Measurements from ENCODE around the gene ZFP1. TPM values are rescaled to one million over a fixed set of nuclear protein-coding genes. Genes with fewer than 3 reads are reported as not detected.
"Not testable (repeated sequence)": the region's sequence is repeated elsewhere in the genome, so short reads cannot be mapped to it uniquely, and the experiment has no call there.

ZFP1 gene
- total RNA-seq, 1 donor from 2014 or later, result 16.5 TPM

DNA sequence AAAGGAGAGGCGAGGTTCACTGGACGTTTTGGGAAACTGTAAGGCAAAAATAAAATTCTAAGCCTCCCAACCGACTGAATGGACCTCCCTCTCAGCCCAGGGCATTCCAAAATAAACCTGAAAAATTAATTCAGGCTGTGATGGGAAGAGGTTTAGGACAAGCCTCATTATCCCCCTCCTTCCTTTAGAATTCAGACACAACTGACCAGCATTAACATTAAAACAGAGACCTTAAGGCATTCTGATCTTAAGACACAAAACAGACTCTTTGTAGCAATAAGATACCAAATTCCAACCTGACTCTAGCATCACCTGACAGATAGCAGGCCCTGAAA, 31.4 kb upstream of the ZFP1 start:
- peaks cover 3% of the 10 kb centered on the region for H3K9me3 Mint-ChIP-seq
- intact Hi-C loops (cut with micrococcal nuclease), result no loop called here
- no peak for DNase-seq
- no peaks in the 10 kb centered on the region for H3K27me3 Mint-ChIP-seq
- H3K27ac Mint-ChIP-seq, result no peak overlapping the region
- no peak overlapping the region for H3K4me3 Mint-ChIP-seq
- H3K36me3 Mint-ChIP-seq (ENCODE audit: low read depth), result no peaks in the 10 kb centered on the region
- H3K4me1 Mint-ChIP-seq, result peaks cover 2% of the 10 kb centered on the region

DNA sequence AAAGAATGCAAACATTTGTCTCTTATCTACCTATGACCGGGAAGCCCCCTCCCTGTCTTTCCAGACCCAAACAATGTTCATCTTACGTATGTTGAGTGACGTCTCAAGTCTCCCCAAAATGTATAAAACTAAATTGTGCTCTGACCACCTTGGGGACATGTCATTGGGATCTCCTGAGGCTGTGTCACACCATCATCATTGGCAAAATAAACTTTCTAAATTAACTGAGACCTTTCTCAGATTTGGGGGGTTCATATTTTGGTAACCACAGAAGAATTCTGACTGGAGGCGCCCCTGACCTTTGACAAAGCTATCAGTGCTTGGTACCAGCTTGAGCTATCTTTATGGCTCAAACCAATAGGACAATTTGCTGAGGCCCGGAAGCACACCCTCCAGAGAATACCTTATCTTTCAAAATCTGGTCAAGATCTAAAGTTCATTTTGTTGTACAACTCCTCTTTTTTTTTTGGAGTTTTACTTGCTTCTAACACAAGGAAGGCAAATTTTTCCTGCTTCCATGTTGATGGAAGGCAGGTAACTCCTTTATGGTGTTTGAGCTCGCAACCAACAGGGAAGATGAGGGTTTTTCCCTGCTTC, 29.3 kb upstream of the ZFP1 start:
- Mint-ChIP-seq H3K27ac (no peak overlapping the region), H3K9me3 (peaks cover 7% of the 10 kb centered on the region)
- no peak for DNase-seq

DNA sequence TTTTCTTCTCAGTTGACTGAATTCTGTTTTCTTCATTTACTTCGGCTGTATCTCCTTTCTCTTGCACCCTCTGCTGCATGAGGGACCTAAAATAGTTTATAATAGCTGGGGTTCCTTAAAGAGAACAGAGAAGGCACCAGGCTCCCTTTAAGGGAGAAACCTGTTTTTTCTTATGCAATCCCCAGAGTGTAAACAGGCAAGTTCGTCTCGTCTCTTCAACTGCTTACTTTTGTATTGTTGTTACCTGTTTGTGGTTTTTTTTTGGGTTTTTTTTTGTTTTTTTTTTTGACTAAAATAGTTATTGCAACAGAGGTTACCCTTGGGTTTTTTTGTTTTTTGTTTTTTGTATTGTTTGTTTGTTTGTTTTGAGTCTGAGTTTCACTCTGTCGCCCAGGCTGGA, 28.1 kb upstream of the ZFP1 start:
- Mint-ChIP-seq H3K27ac (no peak overlapping the region), H3K4me1 (no peaks in the 10 kb centered on the region), H3K27me3 (no peaks in the 10 kb centered on the region), H3K4me3 (no peak overlapping the region), H3K9me3 (peaks cover 7% of the 10 kb centered on the region), H3K36me3 (ENCODE audit: low read depth) (peaks cover 1% of the 10 kb centered on the region)
- intact Hi-C loops (cut with micrococcal nuclease), result no loop called here
- DNase-seq, result no peak

More for the DNA sequence above, 29.3 kb upstream of the ZFP1 start:
- Mint-ChIP-seq H3K4me3 (no peak overlapping the region), H3K4me1 (no peaks in the 10 kb centered on the region), H3K36me3 (ENCODE audit: low read depth) (peaks cover 1% of the 10 kb centered on the region), H3K27me3 (no peaks in the 10 kb centered on the region)
- intact Hi-C loops (cut with micrococcal nuclease), result no loop called here

- intact Hi-C loops (cut with micrococcal nuclease), result no loop called here
- no peaks in the 10 kb centered on the region for H3K27me3 Mint-ChIP-seq
- no peak overlapping the region for H3K27ac Mint-ChIP-seq
- no peak for DNase-seq
- no peak overlapping the region for H3K4me3 Mint-ChIP-seq
- H3K9me3 Mint-ChIP-seq, result peaks cover 7% of the 10 kb centered on the region
- H3K4me1 Mint-ChIP-seq, result no peaks in the 10 kb centered on the region
- H3K36me3 Mint-ChIP-seq (ENCODE audit: low read depth), result peaks cover 1% of the 10 kb centered on the region
Observed at GRCh38 chr16:75121949-75122568, 26.3 kb upstream of the ZFP1 start.

DNA sequence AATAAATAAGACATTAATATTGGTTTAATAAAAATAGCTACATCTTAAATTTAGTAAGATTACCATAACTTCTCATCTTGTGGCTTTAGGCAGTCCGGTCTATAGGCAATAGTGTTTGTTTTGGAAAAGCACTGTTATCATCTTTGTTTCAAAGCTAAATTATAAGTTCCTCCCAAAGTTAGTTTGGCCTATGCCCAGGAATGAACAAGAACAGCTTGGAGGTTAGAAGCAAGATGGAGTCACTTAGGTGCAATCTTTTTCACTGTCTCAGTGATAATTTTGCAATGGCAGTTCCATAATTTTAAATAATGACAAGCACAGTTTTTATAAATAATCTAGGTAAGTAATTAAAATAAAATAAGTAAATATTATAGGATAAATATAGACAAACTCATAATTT, 25.7 kb upstream of the ZFP1 start:
- intact Hi-C loops (cut with micrococcal nuclease), result no loop called here
- DNase-seq, result no peak
- H3K4me3 Mint-ChIP-seq, result no peak overlapping the region
- H3K36me3 Mint-ChIP-seq (ENCODE audit: low read depth), result peaks cover 3% of the 10 kb centered on the region
- H3K27ac Mint-ChIP-seq, result no peak overlapping the region
- no peaks in the 10 kb centered on the region for H3K27me3 Mint-ChIP-seq
- H3K4me1 Mint-ChIP-seq, result no peaks in the 10 kb centered on the region
- peaks cover 7% of the 10 kb centered on the region for H3K9me3 Mint-ChIP-seq

GRCh38 chr16:75127713-75128415, 20.5 kb upstream of the ZFP1 start:
- no peak overlapping the region for H3K27ac Mint-ChIP-seq
- H3K36me3 Mint-ChIP-seq (ENCODE audit: low read depth), result peaks cover 4% of the 10 kb centered on the region
- intact Hi-C loops (cut with micrococcal nuclease), result no loop called here
- H3K27me3 Mint-ChIP-seq, result peaks cover 4% of the 10 kb centered on the region
- no peak for DNase-seq
- peaks cover 3% of the 10 kb centered on the region for H3K9me3 Mint-ChIP-seq
- no peak overlapping the region for H3K4me3 Mint-ChIP-seq
- peaks cover 6% of the 10 kb centered on the region for H3K4me1 Mint-ChIP-seq

- DNase-seq; H3K4me1 Mint-ChIP-seq; H3K27ac Mint-ChIP-seq; H3K36me3 Mint-ChIP-seq (ENCODE audit: low read depth); H3K27me3 Mint-ChIP-seq; H3K9me3 Mint-ChIP-seq; intact Hi-C loops (cut with micrococcal nuclease); H3K4me3 Mint-ChIP-seq: not testable (repeated sequence)
Observed at GRCh38 chr16:75129421-75130149, 18.7 kb upstream of the ZFP1 start.

DNA sequence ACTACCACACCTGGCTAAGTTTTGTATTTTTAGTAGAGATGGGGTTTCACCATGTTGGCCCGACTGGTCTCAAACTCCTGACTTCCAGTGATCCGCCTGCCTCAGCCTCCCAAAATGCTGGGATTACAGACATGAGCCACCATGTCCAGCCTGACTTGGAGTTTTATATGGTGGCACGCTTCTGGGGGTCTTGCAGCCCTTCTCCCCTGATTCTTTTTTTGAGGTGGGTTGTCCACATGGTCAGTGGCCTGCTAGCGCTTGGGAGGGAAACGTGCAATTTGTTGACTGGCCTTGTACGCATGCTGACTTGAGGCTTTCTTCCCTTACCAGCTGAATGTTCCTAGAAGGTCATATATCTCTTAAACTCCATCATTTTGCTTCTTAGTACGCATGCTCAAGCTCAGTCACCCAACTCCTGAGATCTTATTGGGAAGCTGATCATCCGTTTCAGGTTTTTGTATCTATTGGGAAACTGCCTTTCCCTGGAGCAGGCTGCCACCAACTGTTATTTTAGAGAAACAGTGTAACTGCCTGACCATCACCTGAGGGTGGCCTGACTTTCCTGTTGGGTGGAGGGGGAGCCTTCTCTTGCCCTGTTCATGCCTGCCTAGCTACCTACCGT, 18.1 kb upstream of the ZFP1 start:
- H3K36me3 Mint-ChIP-seq (ENCODE audit: low read depth), result peaks cover 4% of the 10 kb centered on the region
- H3K4me3 Mint-ChIP-seq, result no peak overlapping the region
- no peak overlapping the region for H3K27ac Mint-ChIP-seq
- peaks cover 4% of the 10 kb centered on the region for H3K27me3 Mint-ChIP-seq
- no peak for DNase-seq
- intact Hi-C loops (cut with micrococcal nuclease), result no loop called here
- H3K4me1 Mint-ChIP-seq, result peaks cover 6% of the 10 kb centered on the region
- peaks cover 3% of the 10 kb centered on the region for H3K9me3 Mint-ChIP-seq

DNA sequence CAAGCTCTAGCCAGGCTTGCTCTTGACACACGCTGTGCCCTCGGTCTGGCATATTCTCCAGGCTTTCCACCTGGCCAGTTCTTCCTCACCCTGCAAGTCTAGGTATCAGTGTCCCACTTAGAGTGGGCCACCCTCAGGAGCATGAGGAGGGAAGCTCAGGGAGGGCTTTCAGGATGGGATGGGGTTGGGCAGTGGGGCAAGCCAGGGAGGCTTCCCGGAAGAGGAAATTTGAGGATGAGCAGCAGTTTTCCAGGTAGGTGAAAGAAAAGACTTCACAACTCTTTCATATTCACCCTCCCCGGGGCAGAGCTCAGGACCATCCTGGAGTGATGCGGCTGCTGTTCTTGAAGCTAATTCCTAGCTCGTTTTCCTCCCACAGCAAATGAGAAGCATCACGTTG, 17.2 kb upstream of the ZFP1 start:
- H3K27me3 Mint-ChIP-seq, result peaks cover 5% of the 10 kb centered on the region
- H3K4me3 Mint-ChIP-seq, result no peak overlapping the region
- peaks cover 3% of the 10 kb centered on the region for H3K9me3 Mint-ChIP-seq
- intact Hi-C loops (cut with micrococcal nuclease), result no loop called here
- no peak overlapping the region for H3K27ac Mint-ChIP-seq
- H3K4me1 Mint-ChIP-seq, result peaks cover 6% of the 10 kb centered on the region
- H3K36me3 Mint-ChIP-seq (ENCODE audit: low read depth), result peaks cover 4% of the 10 kb centered on the region
- no peak for DNase-seq

GRCh38 chr16:75138233-75138632, 10.1 kb upstream of the ZFP1 start:
- intact Hi-C loops (cut with micrococcal nuclease), result no loop called here
- peaks cover 8% of the 10 kb centered on the region for H3K4me1 Mint-ChIP-seq
- H3K9me3 Mint-ChIP-seq, result peaks cover 3% of the 10 kb centered on the region
- H3K36me3 Mint-ChIP-seq (ENCODE audit: low read depth), result no peaks in the 10 kb centered on the region
- H3K27ac Mint-ChIP-seq, result no peak overlapping the region
- DNase-seq, result no peak
- H3K27me3 Mint-ChIP-seq, result peaks cover 1% of the 10 kb centered on the region
- H3K4me3 Mint-ChIP-seq, result peak overlapping the region; percentile 50

GRCh38 chr16:75138636-75139035, 9.7 kb upstream of the ZFP1 start:
- Mint-ChIP-seq H3K27ac (no peak overlapping the region), H3K9me3 (peaks cover 3% of the 10 kb centered on the region), H3K4me1 (peaks cover 8% of the 10 kb centered on the region), H3K4me3 (peak overlapping the region; percentile 50), H3K36me3 (ENCODE audit: low read depth) (no peaks in the 10 kb centered on the region), H3K27me3 (peaks cover 1% of the 10 kb centered on the region)
- intact Hi-C loops (cut with micrococcal nuclease), result no loop called here
- DNase-seq, result peak; percentile 60

- intact Hi-C loops (cut with micrococcal nuclease), result no loop called here
- Mint-ChIP-seq H3K36me3 (ENCODE audit: low read depth) (no peaks in the 10 kb centered on the region), H3K27ac (no peak overlapping the region), H3K9me3 (peaks cover 3% of the 10 kb centered on the region), H3K4me1 (peaks cover 10% of the 10 kb centered on the region), H3K27me3 (peaks cover 1% of the 10 kb centered on the region), H3K4me3 (no peak overlapping the region)
- no peak for DNase-seq
Observed at GRCh38 chr16:75139498-75139897, 8.8 kb upstream of the ZFP1 start.

DNA sequence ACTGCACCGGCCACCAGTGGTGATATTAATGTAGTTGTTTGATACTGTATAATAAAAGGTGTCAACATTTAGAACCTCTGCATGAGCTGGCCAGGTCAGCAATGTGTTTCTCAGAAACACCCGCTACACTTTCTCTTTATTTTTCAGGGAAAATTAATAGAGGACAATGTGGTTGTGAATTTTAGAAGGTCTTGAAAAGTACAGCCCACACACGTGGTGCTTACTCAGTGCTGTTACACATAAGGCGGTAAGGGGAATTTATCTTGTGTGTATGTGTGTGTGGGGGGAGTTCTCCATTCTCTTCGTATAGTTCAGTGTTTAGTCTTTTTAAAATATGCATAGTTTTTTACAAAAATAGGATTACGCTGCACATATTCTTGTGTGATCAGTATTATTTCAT, 4.4 kb upstream of the ZFP1 start:
- intact Hi-C loops (cut with micrococcal nuclease), result no loop called here
- H3K36me3 Mint-ChIP-seq (ENCODE audit: low read depth), result peaks cover under 1% of the 10 kb centered on the region

DNA sequence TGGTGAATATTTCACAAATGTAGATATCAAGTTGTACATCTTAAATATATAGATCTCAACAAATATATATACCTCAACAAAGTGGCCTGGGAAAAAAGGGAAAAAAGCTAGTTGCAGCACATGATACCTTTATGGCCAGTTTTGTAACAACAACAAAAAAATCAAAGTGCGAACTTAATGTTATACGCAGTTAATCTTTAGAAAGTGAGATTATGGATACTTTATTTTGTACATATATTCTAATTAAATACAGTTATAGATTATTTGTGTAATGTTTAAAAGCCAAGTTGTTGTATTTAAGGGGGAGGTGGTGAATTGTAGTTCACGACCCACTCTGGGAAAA, 385 bp upstream of the ZFP1 start:
- H3K27ac Mint-ChIP-seq, result no peak overlapping the region

More for the DNA sequence above, 4.4 kb upstream of the ZFP1 start:
- Mint-ChIP-seq H3K4me3 (no peak overlapping the region), H3K27me3 (no peaks in the 10 kb centered on the region), H3K4me1 (peaks cover 6% of the 10 kb centered on the region), H3K27ac (no peak overlapping the region), H3K9me3 (peaks cover 3% of the 10 kb centered on the region)
- DNase-seq, result no peak

More for the DNA sequence above, 385 bp upstream of the ZFP1 start:
- intact Hi-C loops (cut with micrococcal nuclease), result loop anchor here (1.0 to 5.0 kb wide), 6 partner anchors 37 to 499 kb away; partner anchors contain the start of genes KARS1, MLKL, TERF2IP and WDR59
- no peak for DNase-seq
- no peaks in the 10 kb centered on the region for H3K27me3 Mint-ChIP-seq
- H3K4me1 Mint-ChIP-seq, result peaks cover 19% of the 10 kb centered on the region
- H3K36me3 Mint-ChIP-seq (ENCODE audit: low read depth), result peaks cover 32% of the 10 kb centered on the region
- H3K4me3 Mint-ChIP-seq, result peak overlapping the region; percentile 92
- H3K9me3 Mint-ChIP-seq, result peaks cover 10% of the 10 kb centered on the region

Measured in activated CD4-positive, alpha-beta T cell treated with anti-CD3 and anti-CD28 coated beads, Interleukin-2, amount 10 ng/mL, durations not matched to agents 24 days and 14 days (primary cell).